ENCODE results near the gene BCL11B.
A peak's percentile ranks its signal among the peaks of the same experiment; 100 is the strongest.

BCL11B gene

DNA sequence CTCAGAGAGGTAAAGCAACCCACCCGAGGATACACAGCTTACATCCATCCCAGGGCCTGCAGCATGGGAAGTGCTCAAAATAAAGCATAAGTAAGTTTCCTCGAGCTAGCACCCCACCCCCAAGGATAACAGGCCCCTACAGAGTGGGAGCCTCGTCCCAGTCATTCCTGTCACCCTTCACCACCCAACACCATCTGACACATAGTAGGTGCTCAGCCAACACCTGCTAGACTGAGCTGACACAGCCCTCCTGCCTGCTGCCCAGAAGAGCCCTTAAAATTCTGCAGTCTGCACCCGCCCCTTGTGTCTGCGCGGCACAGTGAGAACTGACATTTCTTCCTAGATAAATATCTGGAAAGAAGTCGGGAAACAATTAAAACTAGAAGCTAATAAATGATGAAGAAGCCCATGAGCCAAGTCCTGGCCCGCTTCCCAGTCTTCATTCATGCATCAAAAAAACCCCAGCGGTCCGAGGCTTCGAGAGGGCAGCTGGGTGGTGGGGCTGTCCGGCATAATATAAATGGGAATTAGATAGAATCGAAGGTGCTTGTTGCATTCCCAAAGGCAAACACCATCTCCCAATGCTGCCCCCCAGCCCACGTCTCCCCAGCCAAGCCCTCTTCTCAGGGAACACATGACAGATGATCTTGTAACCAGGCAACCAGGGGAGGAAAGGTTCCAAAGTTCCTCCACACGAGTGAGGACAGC, 76.2 kb downstream of the BCL11B start:
- Histone ChIP-seq H3K36me3 (no peaks in the 10 kb centered on the region), H3K4me1 (no peaks in the 10 kb centered on the region), H3K27me3 (peaks cover 5% of the 10 kb centered on the region; the same call in 1 of the 2 replicates), H3K9me3 (no peaks in the 10 kb centered on the region), H3K4me3 (ENCODE audit: low read depth, low read length) (no peak overlapping the region)
- no peak for DNase-seq
- TF ChIP-seq, protein P1, sequence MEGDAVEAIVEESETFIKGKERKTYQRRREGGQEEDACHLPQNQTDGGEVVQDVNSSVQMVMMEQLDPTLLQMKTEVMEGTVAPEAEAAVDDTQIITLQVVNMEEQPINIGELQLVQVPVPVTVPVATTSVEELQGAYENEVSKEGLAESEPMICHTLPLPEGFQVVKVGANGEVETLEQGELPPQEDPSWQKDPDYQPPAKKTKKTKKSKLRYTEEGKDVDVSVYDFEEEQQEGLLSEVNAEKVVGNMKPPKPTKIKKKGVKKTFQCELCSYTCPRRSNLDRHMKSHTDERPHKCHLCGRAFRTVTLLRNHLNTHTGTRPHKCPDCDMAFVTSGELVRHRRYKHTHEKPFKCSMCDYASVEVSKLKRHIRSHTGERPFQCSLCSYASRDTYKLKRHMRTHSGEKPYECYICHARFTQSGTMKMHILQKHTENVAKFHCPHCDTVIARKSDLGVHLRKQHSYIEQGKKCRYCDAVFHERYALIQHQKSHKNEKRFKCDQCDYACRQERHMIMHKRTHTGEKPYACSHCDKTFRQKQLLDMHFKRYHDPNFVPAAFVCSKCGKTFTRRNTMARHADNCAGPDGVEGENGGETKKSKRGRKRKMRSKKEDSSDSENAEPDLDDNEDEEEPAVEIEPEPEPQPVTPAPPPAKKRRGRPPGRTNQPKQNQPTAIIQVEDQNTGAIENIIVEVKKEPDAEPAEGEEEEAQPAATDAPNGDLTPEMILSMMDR (IDR thresholded peaks at IDR 0.05; ENCODE audit: low read depth, low read length), result no peak

DNA sequence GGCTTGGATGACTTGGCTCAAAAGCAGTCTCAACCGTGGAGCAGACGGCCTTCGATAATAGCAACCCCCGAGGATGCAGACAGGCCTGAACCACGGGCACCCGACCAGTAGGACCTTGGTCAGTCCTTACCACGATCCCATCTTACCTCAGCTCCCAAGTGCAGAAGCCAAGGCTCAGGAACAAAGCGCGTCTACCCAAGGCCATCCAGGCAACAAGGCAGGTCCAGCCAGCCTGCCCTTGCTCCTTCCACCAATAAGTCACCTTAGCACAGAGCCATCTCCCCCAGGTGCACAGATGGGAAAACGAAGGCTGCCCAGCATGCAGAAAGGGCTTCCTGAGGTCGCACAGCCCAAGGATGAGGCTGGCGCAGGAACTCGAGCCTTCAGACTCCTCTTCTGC, 77.3 kb downstream of the BCL11B start:
- Histone ChIP-seq H3K4me1 (no peaks in the 10 kb centered on the region), H3K4me3 (ENCODE audit: low read depth, low read length) (no peak overlapping the region), H3K36me3 (no peaks in the 10 kb centered on the region), H3K9me3 (no peaks in the 10 kb centered on the region), H3K27me3 (peaks cover 5% of the 10 kb centered on the region; the same call in 1 of the 2 replicates)
- no peak for DNase-seq
- TF ChIP-seq, protein P1 (IDR thresholded peaks at IDR 0.05; ENCODE audit: low read depth, low read length), result no peak

DNA sequence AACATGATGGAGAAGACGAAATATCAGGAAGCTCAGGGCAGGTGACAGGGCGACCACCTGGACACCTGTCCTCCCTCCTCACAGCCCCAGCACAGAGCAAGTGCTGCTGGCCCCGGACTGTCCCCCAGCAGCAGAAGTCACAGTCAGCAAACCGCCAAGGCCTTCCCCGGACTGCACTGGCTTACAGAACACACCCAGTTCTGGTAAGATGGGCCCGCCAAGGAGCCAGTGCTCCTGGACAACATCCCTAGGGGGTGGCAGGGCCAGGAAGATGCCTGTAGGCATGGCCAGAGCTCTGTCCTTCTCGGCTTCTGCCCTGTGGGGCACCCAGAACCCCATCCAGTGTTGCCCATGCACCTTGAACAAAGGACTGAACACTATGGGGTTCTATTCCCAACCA, 77.9 kb downstream of the BCL11B start:
- Histone ChIP-seq H3K9me3 (no peaks in the 10 kb centered on the region), H3K4me3 (ENCODE audit: low read depth, low read length) (no peak overlapping the region), H3K4me1 (no peaks in the 10 kb centered on the region), H3K36me3 (no peaks in the 10 kb centered on the region), H3K27me3 (peaks cover 10% of the 10 kb centered on the region; the same call in 1 of the 2 replicates)
- TF ChIP-seq, protein P1 (IDR thresholded peaks at IDR 0.05; ENCODE audit: low read depth, low read length), result no peak
- no peak for DNase-seq

DNA sequence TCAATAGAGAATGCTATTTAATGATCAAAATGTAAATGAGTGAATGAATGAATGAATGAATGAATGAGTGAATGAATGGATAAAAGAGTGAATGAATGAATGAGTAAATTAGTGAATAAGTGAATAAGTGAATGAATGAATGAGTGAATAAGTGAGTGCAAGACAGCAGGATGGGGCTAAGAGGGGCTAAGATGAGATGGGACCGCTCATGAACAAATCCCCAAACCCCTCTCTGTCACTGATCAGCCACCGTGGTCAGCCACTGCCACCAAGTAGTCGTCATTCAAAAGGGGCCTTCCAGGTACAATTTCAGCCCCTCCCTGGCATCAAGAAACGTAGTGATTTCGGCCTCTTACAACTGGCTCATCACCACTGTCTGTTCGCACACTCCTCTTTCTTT, 79.2 kb downstream of the BCL11B start:
- no peaks in the 10 kb centered on the region for H3K4me1 ChIP-seq
- TF ChIP-seq, protein P1 (IDR thresholded peaks at IDR 0.05; ENCODE audit: low read depth, low read length), result no peak
- H3K36me3 ChIP-seq, result no peaks in the 10 kb centered on the region
- H3K4me3 ChIP-seq (ENCODE audit: low read depth, low read length), result no peak overlapping the region
- H3K9me3 ChIP-seq, result no peaks in the 10 kb centered on the region
- no peak for DNase-seq
- peaks cover 16% of the 10 kb centered on the region; the same call in 1 of the 2 replicates for H3K27me3 ChIP-seq

DNA sequence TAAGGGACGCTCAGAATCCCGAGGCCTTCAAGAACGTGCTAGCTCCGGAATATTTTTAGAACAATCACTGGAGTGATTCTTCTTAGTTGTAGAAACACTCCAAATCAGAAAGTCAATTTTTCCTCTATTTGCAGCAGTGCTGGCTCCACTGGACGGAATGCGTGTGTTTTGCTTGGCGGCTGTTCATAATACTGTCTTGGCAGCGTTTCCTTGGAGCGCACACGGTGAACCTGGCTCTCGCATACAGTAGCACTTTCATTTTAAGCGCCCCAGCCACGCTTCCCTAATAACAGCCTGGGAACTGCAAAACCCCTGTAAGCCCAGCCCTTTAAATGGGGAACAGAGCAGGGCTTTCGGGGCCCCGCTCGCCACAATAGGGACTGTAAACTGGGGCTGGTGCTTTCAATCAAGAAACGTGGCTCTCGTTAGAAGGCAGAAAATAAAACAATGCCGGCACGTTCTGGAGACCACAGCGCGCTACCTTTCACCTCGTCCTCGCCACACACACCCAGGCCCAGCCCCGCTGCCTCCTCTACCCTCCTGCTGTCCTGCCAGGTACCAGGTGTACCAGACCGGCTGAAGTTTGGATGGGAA, 79.9 kb downstream of the BCL11B start:
- TF ChIP-seq, protein P1 (IDR thresholded peaks at IDR 0.05; ENCODE audit: low read depth, low read length), result no peak

More for the DNA sequence above, 79.9 kb downstream of the BCL11B start:
- no peak for DNase-seq
- H3K4me3 ChIP-seq (ENCODE audit: low read depth, low read length), result peak overlapping the region; percentile 13
- H3K27me3 ChIP-seq, result peaks cover 16% of the 10 kb centered on the region; the same call in 1 of the 2 replicates
- H3K9me3 ChIP-seq, result no peaks in the 10 kb centered on the region
- H3K36me3 ChIP-seq, result no peaks in the 10 kb centered on the region
- H3K4me1 ChIP-seq, result no peaks in the 10 kb centered on the region
